K562 (cell line): ENCODE measurements around the gene CFAP410. TPM values are rescaled to one million over a fixed set of nuclear protein-coding genes. Genes with fewer than 3 reads are reported as not detected.

ENCODE experiments used
- BDP1 ChIP-seq: IDR thresholded peaks from 3 replicates; pipeline ENCODE4 v1.6.1; 2011; ENCODE audit not compliant: insufficient read length, insufficient read depth
- GATAD2A ChIP-seq: fragments of 450-650 bp; IDR thresholded peaks from 2 replicates; pipeline ENCODE4 v1.6.1; 2017
- GATAD2B ChIP-seq: fragments of 450-650 bp; IDR thresholded peaks from 2 replicates; pipeline ENCODE4 v1.6.1; 2017; ENCODE audit warnings: mild to moderate bottlenecking, borderline replicate concordance
- HMGN3 ChIP-seq: IDR thresholded peaks from 2 replicates; pipeline ENCODE4 v1.6.1; 2011; ENCODE audit warnings: borderline replicate concordance, low read depth, mild to moderate bottlenecking, mixed read lengths, low read length; ENCODE audit not compliant: insufficient read length; ENCODE audit errors: extremely low read depth
- KAT8 ChIP-seq: fragments of 450-650 bp; IDR thresholded peaks from 2 replicates; pipeline ENCODE4 v1.6.1; 2016; ENCODE audit warnings: low read depth, mild to moderate bottlenecking
- MCM3 ChIP-seq: fragments of 450-650 bp; IDR thresholded peaks from 2 replicates; pipeline ENCODE4 v1.6.1; 2016
- RBBP5 ChIP-seq: fragments of 200-600 bp; sonication (generic); IDR thresholded peaks from 2 replicates; pipeline ENCODE4 v1.6.1; 2012; ENCODE audit warnings: borderline replicate concordance, mild to moderate bottlenecking, low read length, control low read depth, inconsistent platforms; ENCODE audit not compliant: insufficient read depth, poor library complexity, severe bottlenecking
- STAG1 ChIP-seq: sonication (generic); formaldehyde crosslinking; IDR thresholded peaks from 2 replicates; pipeline ENCODE4 v1.5.0; 2020; ENCODE audit warnings: missing genetic modification reagents, borderline replicate concordance
- TEAD1 ChIP-seq, 2 experiments: fragments of 450-650 bp in 1 of 2; sonication (generic) in 1 of 2; formaldehyde crosslinking; IDR thresholded peaks; 2 replicates each; pipeline versions ENCODE4 v1.4.0 to v1.8.0; 2020 to 2022; ENCODE audit warnings: mild to moderate bottlenecking in 2 of 2, missing genetic modification reagents in 1 of 2
- ZNF57 ChIP-seq: fragments of 450-650 bp; formaldehyde crosslinking; IDR thresholded peaks from 2 replicates; pipeline ENCODE4 v1.4.0; 2020; ENCODE audit warnings: mild to moderate bottlenecking, moderate library complexity
- ZNF589 ChIP-seq: fragments of 200-800 bp; sonication (Bioruptor generic); IDR thresholded peaks from 2 replicates; pipeline ENCODE4 v1.6.1; 2016; ENCODE audit warnings: low read depth, missing genetic modification characterization, missing compliant biosample characterization
- polyA plus RNA-seq, 8 experiments: library from polyadenylated mRNA; depleted of rRNA in 4 of 8; stranded (reverse) in 5 of 8; unstranded in 3 of 8; fragments of >200 nt; fragmentation: Nextera tagmentation in 2 of 8; fragmentation: Illumina TruSeq in 1 of 8; extraction: Ambion mirVana in 2 of 8; extraction: Trizol in 1 of 8; gene quantifications; 2 replicates each; pipeline versions ENCODE4 v1.2.1 to v1.2.3, GENCODE V29; 2011 to 2014; ENCODE audit warnings: inconsistent platforms in 1 of 8, missing spikeins in 1 of 8
- total RNA-seq, 7 experiments: library from RNA; depleted of rRNA in 6 of 7; stranded (reverse); fragments of >200 nt in 6 of 7; fragmentation: Illumina TruSeq in 2 of 7; extraction: Trizol in 2 of 7; gene quantifications; 2 replicates each; pipeline versions ENCODE4 v1.2.1 to v1.2.3, GENCODE V29; 2011 to 2021; ENCODE audit warnings: low replicate concordance in 1 of 7
- TF ChIP-seq, protein P1 (sequence below): sonication (generic); formaldehyde crosslinking; IDR thresholded peaks from 2 replicates; pipeline ENCODE4 v1.8.1; 2023; ENCODE audit warnings: mild to moderate bottlenecking, missing genetic modification reagents
- TF ChIP-seq, protein P2 (sequence below): fragments of 450-650 bp; formaldehyde crosslinking; IDR thresholded peaks from 2 replicates; pipeline ENCODE4 v1.4.0; 2020; ENCODE audit warnings: mild to moderate bottlenecking, mixed read lengths
- TF ChIP-seq, protein P3 (sequence below), 2 experiments: fragments of 450-650 bp in 1 of 2; IDR thresholded peaks; 2 replicates each; pipeline ENCODE4 v1.6.1; 2011 to 2017; ENCODE audit warnings: low read depth in 2 of 2, antibody characterized with exemption in 1 of 2, borderline replicate concordance in 1 of 2, low read length in 1 of 2, mild to moderate bottlenecking in 1 of 2, mixed read lengths in 1 of 2; ENCODE audit not compliant: control insufficient read depth in 1 of 2
- TF ChIP-seq, protein P4 (sequence below): sonication (generic); formaldehyde crosslinking; IDR thresholded peaks from 2 replicates; pipeline ENCODE4 v1.9.0; 2022; ENCODE audit warnings: mild to moderate bottlenecking, missing genetic modification reagents
- TF ChIP-seq, protein P5 (sequence below): fragments of 250-450 bp; sonication (Bioruptor Pico); IDR thresholded peaks from 2 replicates; pipeline ENCODE4 v1.8.0; 2022; ENCODE audit warnings: moderate library complexity, mild to moderate bottlenecking, inconsistent platforms
- TF ChIP-seq, protein P6 (sequence below): fragments of 250-450 bp; sonication (Bioruptor Pico); IDR thresholded peaks from 2 replicates; pipeline ENCODE4 v1.8.0; 2022; ENCODE audit warnings: moderate library complexity, mild to moderate bottlenecking, inconsistent platforms

The CFAP410 gene
- total and polyA plus RNA-seq, 9 of the 15 experiments (the other 6 are each of a cell fraction or from before 2014, with no cell fraction given): 0.07 to 17.3 (median 2.3) TPM

DNA sequence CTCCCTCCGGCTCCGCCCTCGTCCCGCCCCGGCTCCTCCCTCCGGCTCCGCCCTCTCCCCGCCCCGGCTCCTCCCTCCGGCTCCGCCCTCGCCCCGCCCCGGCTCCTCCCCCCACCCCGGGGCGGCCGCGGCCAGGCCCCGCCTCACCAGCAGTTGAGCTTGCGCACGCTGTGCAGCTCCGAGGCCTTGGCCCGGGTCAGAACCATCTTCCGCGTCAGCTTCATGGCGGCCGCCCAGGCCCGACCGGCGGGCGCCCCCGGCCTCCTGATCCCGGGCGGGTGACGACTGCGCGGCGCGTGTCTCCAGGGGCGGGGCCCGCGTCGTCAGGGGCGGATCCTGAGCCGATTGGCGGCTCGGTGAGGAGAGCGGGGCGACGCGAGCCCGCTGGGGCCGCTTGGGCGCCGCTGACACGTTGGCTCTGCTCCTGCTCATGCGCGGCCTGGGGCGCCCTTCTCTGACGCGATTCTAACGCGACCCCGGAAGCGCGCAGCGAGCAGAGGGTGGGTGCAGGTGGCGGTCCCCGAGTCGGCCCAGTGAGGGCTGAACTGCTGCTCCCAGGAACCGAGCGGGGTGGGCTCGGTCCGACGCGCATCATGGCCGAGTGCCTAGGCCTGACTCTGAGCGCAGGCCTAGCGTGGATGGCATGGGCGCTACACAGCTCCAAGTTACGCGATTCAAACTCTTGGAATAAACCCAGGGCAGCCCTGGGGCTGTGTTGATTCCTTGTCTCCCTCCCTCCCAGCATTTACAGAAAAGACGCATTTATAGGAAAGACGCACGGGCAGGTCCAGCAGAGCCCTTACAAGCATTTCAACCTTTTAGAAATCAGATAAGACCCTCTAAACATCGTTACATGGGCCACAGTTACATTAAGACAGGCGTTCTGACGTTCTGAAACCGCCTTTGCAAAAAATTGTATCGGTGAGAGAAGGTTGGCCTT, at the start of gene CFAP410 (continued):
- TF ChIP-seq, protein P1, sequence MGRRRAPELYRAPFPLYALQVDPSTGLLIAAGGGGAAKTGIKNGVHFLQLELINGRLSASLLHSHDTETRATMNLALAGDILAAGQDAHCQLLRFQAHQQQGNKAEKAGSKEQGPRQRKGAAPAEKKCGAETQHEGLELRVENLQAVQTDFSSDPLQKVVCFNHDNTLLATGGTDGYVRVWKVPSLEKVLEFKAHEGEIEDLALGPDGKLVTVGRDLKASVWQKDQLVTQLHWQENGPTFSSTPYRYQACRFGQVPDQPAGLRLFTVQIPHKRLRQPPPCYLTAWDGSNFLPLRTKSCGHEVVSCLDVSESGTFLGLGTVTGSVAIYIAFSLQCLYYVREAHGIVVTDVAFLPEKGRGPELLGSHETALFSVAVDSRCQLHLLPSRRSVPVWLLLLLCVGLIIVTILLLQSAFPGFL: 0 out of 2 replicates have a peak, but pooled peaks have one; percentile 14
- TF ChIP-seq, protein P2, sequence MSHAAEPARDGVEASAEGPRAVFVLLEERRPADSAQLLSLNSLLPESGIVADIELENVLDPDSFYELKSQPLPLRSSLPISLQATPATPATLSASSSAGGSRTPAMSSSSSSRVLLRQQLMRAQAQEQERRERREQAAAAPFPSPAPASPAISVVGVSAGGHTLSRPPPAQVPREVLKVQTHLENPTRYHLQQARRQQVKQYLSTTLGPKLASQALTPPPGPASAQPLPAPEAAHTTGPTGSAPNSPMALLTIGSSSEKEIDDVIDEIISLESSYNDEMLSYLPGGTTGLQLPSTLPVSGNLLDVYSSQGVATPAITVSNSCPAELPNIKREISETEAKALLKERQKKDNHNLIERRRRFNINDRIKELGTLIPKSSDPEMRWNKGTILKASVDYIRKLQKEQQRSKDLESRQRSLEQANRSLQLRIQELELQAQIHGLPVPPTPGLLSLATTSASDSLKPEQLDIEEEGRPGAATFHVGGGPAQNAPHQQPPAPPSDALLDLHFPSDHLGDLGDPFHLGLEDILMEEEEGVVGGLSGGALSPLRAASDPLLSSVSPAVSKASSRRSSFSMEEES (CRISPR knock-in tag): no peak
- TF ChIP-seq BDP1 (no peak), TEAD1 (CRISPR knock-in tag; IDR thresholded peaks at IDR 0.05) (peak; percentile 51 to 59; a peak in 2 of 4 replicates), MCM3 (no peak), ZNF589 (CRISPR knock-in tag) (no peak), RBBP5 (peak; percentile 94), STAG1 (CRISPR knock-in tag) (0 out of 2 replicates have a peak, but pooled peaks have one; percentile 21), GATAD2B (peak; percentile 95), HMGN3 (peak; percentile 69), ZNF57 (CRISPR knock-in tag) (no peak), KAT8 (peak; percentile 77; the same call in 1 of the 2 replicates), GATAD2A (no peak)
- TF ChIP-seq, protein P3, sequence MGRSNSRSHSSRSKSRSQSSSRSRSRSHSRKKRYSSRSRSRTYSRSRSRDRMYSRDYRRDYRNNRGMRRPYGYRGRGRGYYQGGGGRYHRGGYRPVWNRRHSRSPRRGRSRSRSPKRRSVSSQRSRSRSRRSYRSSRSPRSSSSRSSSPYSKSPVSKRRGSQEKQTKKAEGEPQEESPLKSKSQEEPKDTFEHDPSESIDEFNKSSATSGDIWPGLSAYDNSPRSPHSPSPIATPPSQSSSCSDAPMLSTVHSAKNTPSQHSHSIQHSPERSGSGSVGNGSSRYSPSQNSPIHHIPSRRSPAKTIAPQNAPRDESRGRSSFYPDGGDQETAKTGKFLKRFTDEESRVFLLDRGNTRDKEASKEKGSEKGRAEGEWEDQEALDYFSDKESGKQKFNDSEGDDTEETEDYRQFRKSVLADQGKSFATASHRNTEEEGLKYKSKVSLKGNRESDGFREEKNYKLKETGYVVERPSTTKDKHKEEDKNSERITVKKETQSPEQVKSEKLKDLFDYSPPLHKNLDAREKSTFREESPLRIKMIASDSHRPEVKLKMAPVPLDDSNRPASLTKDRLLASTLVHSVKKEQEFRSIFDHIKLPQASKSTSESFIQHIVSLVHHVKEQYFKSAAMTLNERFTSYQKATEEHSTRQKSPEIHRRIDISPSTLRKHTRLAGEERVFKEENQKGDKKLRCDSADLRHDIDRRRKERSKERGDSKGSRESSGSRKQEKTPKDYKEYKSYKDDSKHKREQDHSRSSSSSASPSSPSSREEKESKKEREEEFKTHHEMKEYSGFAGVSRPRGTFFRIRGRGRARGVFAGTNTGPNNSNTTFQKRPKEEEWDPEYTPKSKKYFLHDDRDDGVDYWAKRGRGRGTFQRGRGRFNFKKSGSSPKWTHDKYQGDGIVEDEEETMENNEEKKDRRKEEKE (IDR thresholded peaks at IDR 0.05; ENCODE audit: borderline replicate concordance in 1 of 2, control insufficient read depth in 1 of 2, low read depth in 2 of 2, low read length in 1 of 2): no peak
- TF ChIP-seq, protein P4, sequence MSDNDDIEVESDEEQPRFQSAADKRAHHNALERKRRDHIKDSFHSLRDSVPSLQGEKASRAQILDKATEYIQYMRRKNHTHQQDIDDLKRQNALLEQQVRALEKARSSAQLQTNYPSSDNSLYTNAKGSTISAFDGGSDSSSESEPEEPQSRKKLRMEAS (CRISPR knock-in tag): peak; percentile 93
- TF ChIP-seq, protein P5, sequence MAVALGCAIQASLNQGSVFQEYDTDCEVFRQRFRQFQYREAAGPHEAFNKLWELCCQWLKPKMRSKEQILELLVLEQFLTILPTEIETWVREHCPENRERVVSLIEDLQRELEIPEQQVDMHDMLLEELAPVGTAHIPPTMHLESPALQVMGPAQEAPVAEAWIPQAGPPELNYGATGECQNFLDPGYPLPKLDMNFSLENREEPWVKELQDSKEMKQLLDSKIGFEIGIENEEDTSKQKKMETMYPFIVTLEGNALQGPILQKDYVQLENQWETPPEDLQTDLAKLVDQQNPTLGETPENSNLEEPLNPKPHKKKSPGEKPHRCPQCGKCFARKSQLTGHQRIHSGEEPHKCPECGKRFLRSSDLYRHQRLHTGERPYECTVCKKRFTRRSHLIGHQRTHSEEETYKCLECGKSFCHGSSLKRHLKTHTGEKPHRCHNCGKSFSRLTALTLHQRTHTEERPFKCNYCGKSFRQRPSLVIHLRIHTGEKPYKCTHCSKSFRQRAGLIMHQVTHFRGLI (CRISPR knock-in tag): peak; percentile 47; the same call in 1 of the 2 replicates
- TF ChIP-seq, protein P6, sequence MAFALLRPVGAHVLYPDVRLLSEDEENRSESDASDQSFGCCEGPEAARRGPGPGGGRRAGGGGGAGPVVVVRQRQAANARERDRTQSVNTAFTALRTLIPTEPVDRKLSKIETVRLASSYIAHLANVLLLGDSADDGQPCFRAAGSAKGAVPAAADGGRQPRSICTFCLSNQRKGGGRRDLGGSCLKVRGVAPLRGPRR (CRISPR knock-in tag): 0 out of 2 replicates have a peak, but pooled peaks have one; percentile 44
